ENCODE measurements around the gene MSL1.

Gene MSL1

GRCh38 chr17:40093005-40093579, 28.7 kb upstream of the MSL1 start:
- no peak for DNase-seq (ENCODE audit: low spot score)
- TF ChIP-seq, protein P1, sequence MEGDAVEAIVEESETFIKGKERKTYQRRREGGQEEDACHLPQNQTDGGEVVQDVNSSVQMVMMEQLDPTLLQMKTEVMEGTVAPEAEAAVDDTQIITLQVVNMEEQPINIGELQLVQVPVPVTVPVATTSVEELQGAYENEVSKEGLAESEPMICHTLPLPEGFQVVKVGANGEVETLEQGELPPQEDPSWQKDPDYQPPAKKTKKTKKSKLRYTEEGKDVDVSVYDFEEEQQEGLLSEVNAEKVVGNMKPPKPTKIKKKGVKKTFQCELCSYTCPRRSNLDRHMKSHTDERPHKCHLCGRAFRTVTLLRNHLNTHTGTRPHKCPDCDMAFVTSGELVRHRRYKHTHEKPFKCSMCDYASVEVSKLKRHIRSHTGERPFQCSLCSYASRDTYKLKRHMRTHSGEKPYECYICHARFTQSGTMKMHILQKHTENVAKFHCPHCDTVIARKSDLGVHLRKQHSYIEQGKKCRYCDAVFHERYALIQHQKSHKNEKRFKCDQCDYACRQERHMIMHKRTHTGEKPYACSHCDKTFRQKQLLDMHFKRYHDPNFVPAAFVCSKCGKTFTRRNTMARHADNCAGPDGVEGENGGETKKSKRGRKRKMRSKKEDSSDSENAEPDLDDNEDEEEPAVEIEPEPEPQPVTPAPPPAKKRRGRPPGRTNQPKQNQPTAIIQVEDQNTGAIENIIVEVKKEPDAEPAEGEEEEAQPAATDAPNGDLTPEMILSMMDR (IDR thresholded peaks at IDR 0.05; ENCODE audit: extremely low read depth, missing control alignments), result no peak

DNA sequence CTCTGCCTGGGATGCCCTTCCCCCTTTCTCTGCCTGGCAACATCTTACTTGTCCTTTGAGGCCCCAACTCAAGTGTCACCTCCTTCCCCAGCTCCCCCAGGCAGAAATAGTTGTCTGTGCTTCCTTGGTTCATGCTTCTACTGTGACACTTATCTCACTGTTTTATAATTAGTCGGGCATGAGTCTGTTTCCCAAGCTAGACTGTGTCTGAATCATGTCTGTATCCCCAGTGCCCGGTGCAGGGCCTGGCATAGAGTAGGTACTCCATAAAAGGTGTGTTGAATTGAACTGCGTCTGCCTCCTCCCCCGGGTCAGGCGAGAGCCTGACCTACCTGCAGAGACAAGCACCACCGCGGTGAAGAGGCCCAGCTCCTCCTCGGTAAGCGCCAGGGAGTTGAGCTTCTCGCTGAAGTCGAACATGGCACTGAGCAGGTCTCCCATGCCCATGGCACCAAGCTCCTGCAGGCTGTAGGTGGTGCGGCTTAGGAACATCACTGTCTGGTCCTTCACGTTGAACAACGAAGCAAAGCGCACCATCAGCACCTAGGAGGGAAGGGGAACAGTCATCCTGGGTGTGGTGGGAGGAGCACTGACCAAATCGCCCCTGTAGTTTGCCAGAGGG, 28.1 kb upstream of the MSL1 start:
- TF ChIP-seq, protein P1 (IDR thresholded peaks at IDR 0.05; ENCODE audit: extremely low read depth, missing control alignments), result no peak
- DNase-seq (ENCODE audit: low spot score), result no peak

DNA sequence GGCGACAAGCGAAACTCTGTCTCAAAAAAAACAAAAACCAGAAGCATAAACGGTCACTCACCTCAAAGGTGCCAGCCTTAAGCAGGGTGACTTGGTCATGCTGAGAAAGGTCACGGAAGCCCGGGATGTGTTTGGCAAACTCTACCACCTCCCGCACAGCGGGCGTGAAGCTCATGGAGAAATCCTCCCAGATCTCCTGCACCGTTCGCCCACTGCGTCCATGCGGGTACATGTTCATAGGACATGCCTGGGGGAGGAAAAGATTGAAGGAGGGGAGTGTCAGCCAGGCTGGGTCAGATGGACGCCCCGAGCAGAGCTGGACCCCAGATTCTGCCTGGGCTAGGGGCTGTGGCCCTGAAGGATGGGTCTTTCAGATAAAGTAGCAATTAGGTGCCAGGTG, 26.9 kb upstream of the MSL1 start:
- DNase-seq (ENCODE audit: low spot score), result no peak
- TF ChIP-seq, protein P1 (IDR thresholded peaks at IDR 0.05; ENCODE audit: extremely low read depth, missing control alignments), result no peak

- TF ChIP-seq, protein P1 (IDR thresholded peaks at IDR 0.05; ENCODE audit: extremely low read depth, missing control alignments), result no peak
- no peak for DNase-seq (ENCODE audit: low spot score)
Observed at GRCh38 chr17:40095351-40095943, 26.3 kb upstream of the MSL1 start.

DNA sequence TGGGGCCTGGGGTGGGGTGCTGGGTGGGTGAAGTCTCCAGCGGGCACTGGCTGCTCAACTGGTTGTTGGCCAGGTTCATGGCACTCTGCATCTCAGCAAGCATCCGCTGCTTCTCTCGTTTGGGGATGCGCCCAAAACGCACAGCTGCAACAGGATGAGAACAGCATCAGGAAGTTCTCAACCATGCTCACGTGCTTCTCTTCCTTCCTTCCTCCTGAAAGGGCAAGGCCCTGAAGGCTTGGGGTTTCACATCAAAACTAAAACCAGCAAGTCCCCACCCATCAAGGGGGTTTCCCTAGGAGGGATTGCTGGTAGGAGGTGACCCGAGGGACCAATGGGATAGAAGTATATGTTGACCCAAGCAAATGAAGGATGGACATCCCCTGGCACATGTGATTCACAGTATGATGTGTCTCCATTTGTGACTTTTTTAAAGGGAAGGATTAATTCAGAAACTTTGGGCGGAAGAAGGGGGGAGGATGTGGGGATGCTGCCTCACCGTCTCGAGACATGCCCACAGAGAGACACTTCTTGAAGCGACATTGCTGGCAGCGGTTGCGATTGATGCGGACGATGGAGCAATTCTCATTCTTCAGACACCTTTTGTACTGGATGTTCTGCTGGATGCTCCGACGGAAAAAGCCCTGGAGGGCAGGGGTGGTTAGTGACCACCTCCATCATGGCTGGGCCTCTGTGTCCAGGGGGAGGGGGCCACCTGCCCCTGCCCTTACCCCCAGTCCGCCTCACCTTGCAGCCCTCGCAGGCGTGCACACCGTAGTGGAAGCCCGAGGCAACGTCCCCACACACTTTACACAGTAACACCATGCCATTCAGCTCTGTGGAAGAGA, 25.6 kb upstream of the MSL1 start:
- TF ChIP-seq, protein P1 (IDR thresholded peaks at IDR 0.05; ENCODE audit: extremely low read depth, missing control alignments), result no peak
- DNase-seq (ENCODE audit: low spot score), result peak; percentile 93

DNA sequence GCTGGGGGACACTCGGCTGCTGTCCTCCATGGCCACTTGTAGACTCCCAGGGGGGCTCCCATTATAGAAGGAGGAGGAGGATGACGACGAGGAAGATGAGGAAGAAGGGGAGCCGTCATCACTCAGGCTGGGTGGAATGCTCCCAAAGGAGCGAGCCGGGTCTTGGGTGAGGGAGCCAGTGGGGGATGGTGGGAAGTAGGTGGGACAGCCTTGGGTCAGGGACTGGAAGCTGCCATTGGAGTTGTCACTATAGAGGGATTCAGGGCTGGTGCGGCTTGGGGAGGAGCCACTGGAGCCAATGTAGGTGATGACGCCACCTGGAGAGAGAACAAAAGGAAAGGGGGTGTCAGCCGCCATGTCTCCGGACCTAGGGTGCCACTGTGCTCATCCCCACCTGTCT, 24.7 kb upstream of the MSL1 start:
- TF ChIP-seq, protein P1 (IDR thresholded peaks at IDR 0.05; ENCODE audit: extremely low read depth, missing control alignments), result no peak
- no peak for DNase-seq (ENCODE audit: low spot score)
